ENCODE measurements around the gene S100PBP. TPM values are rescaled to one million over a fixed set of nuclear protein-coding genes. Genes with fewer than 3 reads are reported as not detected.
A peak's percentile ranks its signal among the peaks of the same experiment; 100 is the strongest.
"Not testable (repeated sequence)": the region's sequence is repeated elsewhere in the genome, so short reads cannot be mapped to it uniquely, and the experiment has no call there.

Gene S100PBP
- total and polyA plus RNA-seq, 4 donors = 30.2 to 54.9 (median 48.4) TPM

DNA sequence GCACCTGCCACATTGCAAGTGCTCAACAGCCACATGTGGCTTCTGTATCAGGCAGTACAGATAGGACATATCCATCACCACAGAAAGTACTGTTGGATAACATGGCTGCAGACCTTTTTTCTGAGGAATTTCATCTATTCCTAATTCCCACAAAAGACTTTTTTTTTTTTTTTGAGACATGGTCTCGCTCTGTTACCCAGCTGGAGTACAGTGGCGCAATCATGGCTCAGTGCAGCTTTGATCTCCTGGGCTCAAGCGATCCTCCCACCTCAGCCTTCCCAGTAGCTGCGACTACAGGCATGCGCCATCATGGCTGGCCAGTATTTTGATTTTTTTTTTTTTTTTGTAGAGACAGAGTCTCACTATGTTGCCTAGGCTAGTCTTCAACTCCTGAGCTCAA lies 33.6 kb upstream of the S100PBP start:
- 96% methylated on average over 3 of the region's 5 CpGs for WGBS (ENCODE audit: insufficient coverage)
- DNase-seq (ENCODE audit: low read depth in 4 of 6, low spot score in 6 of 6) = no peak
- Histone ChIP-seq H3K4me1 (ENCODE audit: control insufficient read depth, insufficient read depth, low read length) (no peaks in the 10 kb centered on the region), H3K27ac (ENCODE audit: low read depth, low read length) (no peak overlapping the region), H3K27me3 (ENCODE audit: control insufficient read depth, insufficient read depth, low read length) (no peaks in the 10 kb centered on the region), H3K4me3 (ENCODE audit: low read depth, low read length) (no peak overlapping the region), H3K9me3 (ENCODE audit: control insufficient read depth, insufficient read depth, low read length) (no peaks in the 10 kb centered on the region), H3K36me3 (ENCODE audit: control insufficient read depth, insufficient read depth, low read length) (peaks cover 70% of the 10 kb centered on the region)

DNA sequence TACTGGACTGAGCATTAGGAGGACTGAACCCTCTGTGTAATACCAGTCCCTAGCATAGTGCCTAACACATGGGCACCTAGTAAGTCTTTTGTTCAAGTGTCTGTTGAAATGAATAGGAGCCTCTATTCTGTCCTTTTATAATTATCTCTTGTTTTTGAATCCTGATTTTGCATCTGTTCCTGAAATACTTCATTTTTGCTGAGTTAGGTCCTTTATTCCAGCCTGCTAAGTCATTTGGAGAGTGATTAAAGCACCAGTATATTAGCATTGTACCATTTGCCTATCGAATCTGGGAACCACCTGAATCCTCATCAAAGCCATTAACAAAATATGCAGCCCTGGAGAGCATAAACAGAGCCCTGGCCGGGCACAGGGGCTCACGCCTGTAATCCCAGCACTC lies 32.6 kb upstream of the S100PBP start:
- no peak for DNase-seq (ENCODE audit: low read depth in 4 of 6, low spot score in 6 of 6)
- no peak overlapping the region for H3K27ac ChIP-seq (ENCODE audit: low read depth, low read length)
- peaks cover 63% of the 10 kb centered on the region for H3K36me3 ChIP-seq (ENCODE audit: control insufficient read depth, insufficient read depth, low read length)
- H3K4me1 ChIP-seq (ENCODE audit: control insufficient read depth, insufficient read depth, low read length) = no peaks in the 10 kb centered on the region
- H3K4me3 ChIP-seq (ENCODE audit: low read depth, low read length) = no peak overlapping the region
- 95% methylated on average over 2 of the region's 3 CpGs for WGBS (ENCODE audit: insufficient coverage)
- H3K9me3 ChIP-seq (ENCODE audit: control insufficient read depth, insufficient read depth, low read length) = no peaks in the 10 kb centered on the region
- no peaks in the 10 kb centered on the region for H3K27me3 ChIP-seq (ENCODE audit: control insufficient read depth, insufficient read depth, low read length)

DNA sequence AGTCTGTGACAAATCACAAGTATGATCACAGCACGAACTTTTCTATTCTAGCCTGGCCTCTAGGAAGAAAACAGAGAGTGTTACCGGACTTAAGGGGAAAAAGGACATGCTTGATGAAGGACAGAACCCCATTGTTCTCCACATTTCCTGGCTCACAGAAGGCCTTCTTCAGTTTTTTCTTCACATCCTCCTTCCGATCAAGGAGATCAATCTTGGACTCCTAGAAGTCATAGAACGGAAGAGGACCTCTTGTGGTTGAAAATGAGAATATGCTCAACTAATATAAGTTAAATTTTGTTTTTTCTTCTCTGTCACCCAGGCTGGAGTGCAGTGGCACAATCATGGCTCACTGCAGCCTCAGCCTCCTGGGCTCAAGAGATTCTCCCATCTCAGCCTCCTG lies 30.6 kb upstream of the S100PBP start:
- Histone ChIP-seq H3K4me1 (ENCODE audit: control insufficient read depth, insufficient read depth, low read length) (no peaks in the 10 kb centered on the region), H3K27me3 (ENCODE audit: control insufficient read depth, insufficient read depth, low read length) (no peaks in the 10 kb centered on the region), H3K27ac (ENCODE audit: low read depth, low read length) (no peak overlapping the region), H3K9me3 (ENCODE audit: control insufficient read depth, insufficient read depth, low read length) (no peaks in the 10 kb centered on the region), H3K36me3 (ENCODE audit: control insufficient read depth, insufficient read depth, low read length) (peaks cover 49% of the 10 kb centered on the region), H3K4me3 (ENCODE audit: low read depth, low read length) (no peak overlapping the region)
- DNase-seq (ENCODE audit: low read depth in 4 of 6, low spot score in 6 of 6) = peak in 2 of 6 donors; percentile 43 to 70
- WGBS (ENCODE audit: insufficient coverage) = no CpG with 5 or more reads among the region's 4 CpGs

DNA sequence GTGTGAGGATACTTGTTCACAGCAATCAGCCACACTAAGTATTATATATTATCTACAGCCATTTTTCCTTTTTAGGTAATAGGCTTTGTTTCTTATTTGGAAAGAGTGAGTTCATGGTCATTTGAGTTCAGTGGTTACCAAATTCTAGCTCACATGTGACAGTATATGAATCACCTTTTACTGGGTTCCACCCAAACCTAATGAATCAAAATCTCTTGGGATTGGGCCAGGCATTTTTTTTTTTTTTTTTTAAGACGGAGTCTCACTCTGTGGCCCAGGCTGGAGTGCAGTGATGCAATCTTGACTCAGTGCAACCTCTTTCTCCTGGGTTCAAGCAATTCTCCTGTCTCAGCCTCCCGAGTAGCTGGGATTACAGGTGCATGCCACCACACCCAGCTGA lies 28.1 kb upstream of the S100PBP start:
- not testable (repeated sequence) for H3K9me3 ChIP-seq (ENCODE audit: control insufficient read depth, insufficient read depth, low read length); DNase-seq (ENCODE audit: low read depth in 4 of 6, low spot score in 6 of 6); H3K4me3 ChIP-seq (ENCODE audit: low read depth, low read length); H3K27ac ChIP-seq (ENCODE audit: low read depth, low read length); H3K27me3 ChIP-seq (ENCODE audit: control insufficient read depth, insufficient read depth, low read length); H3K4me1 ChIP-seq (ENCODE audit: control insufficient read depth, insufficient read depth, low read length)
- WGBS (ENCODE audit: insufficient coverage) = no CpG with 5 or more reads among the region's 2 CpGs
- H3K36me3 ChIP-seq (ENCODE audit: control insufficient read depth, insufficient read depth, low read length) = peaks cover 38% of the 10 kb centered on the region

DNA sequence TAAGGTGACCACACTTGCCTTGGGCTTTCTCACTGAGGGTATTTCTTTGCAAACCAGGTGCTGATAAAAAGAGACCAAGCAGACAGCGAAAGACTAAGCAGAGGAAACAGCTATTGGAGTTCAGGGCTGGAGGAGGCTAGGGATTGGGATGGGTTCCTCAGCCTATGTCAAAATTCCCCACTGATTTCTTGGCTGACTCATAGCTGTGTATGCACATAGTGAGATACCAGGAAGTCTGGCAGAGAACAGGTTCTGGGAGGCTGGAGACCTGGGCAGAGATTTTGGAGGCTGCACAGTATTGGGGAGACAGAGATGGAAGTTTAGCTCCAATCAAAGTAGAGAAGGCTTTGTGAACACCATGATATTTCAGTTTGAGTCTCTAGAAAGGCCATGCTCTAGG lies 25.6 kb upstream of the S100PBP start:
- no peaks in the 10 kb centered on the region for H3K9me3 ChIP-seq (ENCODE audit: control insufficient read depth, insufficient read depth, low read length)
- no peak for DNase-seq (ENCODE audit: low read depth in 4 of 6, low spot score in 6 of 6)
- H3K27ac ChIP-seq (ENCODE audit: low read depth, low read length) = no peak overlapping the region
- no peaks in the 10 kb centered on the region for H3K4me1 ChIP-seq (ENCODE audit: control insufficient read depth, insufficient read depth, low read length)
- 100% methylated on average over 1 of the region's 1 CpG for WGBS (ENCODE audit: insufficient coverage)
- H3K36me3 ChIP-seq (ENCODE audit: control insufficient read depth, insufficient read depth, low read length) = peaks cover 45% of the 10 kb centered on the region
- no peak overlapping the region for H3K4me3 ChIP-seq (ENCODE audit: low read depth, low read length)
- no peaks in the 10 kb centered on the region for H3K27me3 ChIP-seq (ENCODE audit: control insufficient read depth, insufficient read depth, low read length)

DNA sequence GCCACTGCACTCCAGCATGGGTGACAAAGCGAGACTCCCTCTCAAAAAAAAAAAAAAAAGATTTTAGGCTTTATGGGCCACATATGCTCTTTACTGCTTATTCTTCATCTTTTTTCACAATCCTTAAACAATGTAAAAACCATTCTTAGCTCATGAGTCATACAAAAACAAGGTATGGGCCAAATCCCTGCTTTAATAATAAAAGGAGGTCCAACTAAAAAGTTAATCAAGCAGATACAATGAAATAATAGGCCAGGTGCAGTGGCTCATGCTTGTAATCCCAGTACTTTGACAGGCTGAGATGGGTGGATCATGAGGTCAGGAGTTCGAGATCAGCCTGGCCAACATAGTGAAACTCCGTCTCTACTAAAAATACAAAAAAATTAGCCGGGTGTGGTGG lies 21.7 kb upstream of the S100PBP start:
- H3K36me3 ChIP-seq (ENCODE audit: control insufficient read depth, insufficient read depth, low read length) = peaks cover 45% of the 10 kb centered on the region
- not testable (repeated sequence) for H3K4me1 ChIP-seq (ENCODE audit: control insufficient read depth, insufficient read depth, low read length); H3K27ac ChIP-seq (ENCODE audit: low read depth, low read length); H3K27me3 ChIP-seq (ENCODE audit: control insufficient read depth, insufficient read depth, low read length); DNase-seq (ENCODE audit: low read depth in 4 of 6, low spot score in 6 of 6); H3K9me3 ChIP-seq (ENCODE audit: control insufficient read depth, insufficient read depth, low read length); H3K4me3 ChIP-seq (ENCODE audit: low read depth, low read length)
- WGBS (ENCODE audit: insufficient coverage) = no CpG with 5 or more reads among the region's 4 CpGs

DNA sequence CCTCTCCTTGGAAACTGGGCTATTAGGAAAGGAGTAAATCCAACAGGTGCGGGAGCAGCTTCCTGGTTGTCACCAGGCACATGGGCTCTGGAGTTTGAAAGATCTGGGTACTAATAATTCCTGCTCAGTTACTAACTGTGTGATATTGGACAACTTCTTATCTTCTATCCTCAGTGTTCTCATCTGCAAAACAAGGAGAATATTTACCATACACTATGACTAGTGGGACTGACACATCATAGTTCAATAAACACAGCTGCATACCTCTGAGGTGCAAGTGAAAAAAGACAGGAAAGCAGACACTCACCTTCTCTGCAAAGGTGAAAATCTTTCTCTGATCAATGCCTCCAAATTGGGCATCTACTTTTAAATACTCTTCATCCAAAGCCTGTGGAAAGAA lies 20.0 kb upstream of the S100PBP start:
- Histone ChIP-seq H3K27me3 (ENCODE audit: control insufficient read depth, insufficient read depth, low read length) (no peaks in the 10 kb centered on the region), H3K27ac (ENCODE audit: low read depth, low read length) (no peak overlapping the region), H3K36me3 (ENCODE audit: control insufficient read depth, insufficient read depth, low read length) (peaks cover 42% of the 10 kb centered on the region), H3K4me3 (ENCODE audit: low read depth, low read length) (no peak overlapping the region), H3K4me1 (ENCODE audit: control insufficient read depth, insufficient read depth, low read length) (no peaks in the 10 kb centered on the region), H3K9me3 (ENCODE audit: control insufficient read depth, insufficient read depth, low read length) (no peaks in the 10 kb centered on the region)
- DNase-seq (ENCODE audit: low read depth in 4 of 6, low spot score in 6 of 6) = no peak
- no CpG with 5 or more reads among the region's 1 CpG for WGBS (ENCODE audit: insufficient coverage)

DNA sequence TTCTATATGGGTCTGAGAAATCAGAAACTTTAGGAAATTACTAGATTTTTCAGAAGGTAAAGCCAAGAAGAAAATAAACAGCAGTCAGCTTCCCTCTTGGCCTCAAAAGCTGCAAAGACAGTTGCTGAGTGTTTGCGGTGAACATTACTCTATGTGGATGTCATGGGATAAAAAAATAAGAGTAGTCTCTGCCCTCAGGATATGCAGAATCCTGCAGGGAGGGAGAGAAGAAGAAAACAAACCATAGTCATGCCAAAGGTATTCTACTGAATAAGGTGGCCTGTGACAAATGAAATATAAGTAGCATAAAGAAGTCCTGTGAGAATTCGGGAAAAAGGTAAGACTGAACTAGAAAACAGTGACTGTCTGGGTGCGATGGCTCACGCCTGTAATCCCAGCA lies 19.3 kb upstream of the S100PBP start:
- Histone ChIP-seq H3K4me3 (ENCODE audit: low read depth, low read length) (no peak overlapping the region), H3K27me3 (ENCODE audit: control insufficient read depth, insufficient read depth, low read length) (no peaks in the 10 kb centered on the region), H3K9me3 (ENCODE audit: control insufficient read depth, insufficient read depth, low read length) (no peaks in the 10 kb centered on the region), H3K36me3 (ENCODE audit: control insufficient read depth, insufficient read depth, low read length) (peaks cover 49% of the 10 kb centered on the region), H3K4me1 (ENCODE audit: control insufficient read depth, insufficient read depth, low read length) (no peaks in the 10 kb centered on the region), H3K27ac (ENCODE audit: low read depth, low read length) (no peak overlapping the region)
- 100% methylated on average over 2 of the region's 4 CpGs for WGBS (ENCODE audit: insufficient coverage)
- DNase-seq (ENCODE audit: low read depth in 4 of 6, low spot score in 6 of 6) = no peak

DNA sequence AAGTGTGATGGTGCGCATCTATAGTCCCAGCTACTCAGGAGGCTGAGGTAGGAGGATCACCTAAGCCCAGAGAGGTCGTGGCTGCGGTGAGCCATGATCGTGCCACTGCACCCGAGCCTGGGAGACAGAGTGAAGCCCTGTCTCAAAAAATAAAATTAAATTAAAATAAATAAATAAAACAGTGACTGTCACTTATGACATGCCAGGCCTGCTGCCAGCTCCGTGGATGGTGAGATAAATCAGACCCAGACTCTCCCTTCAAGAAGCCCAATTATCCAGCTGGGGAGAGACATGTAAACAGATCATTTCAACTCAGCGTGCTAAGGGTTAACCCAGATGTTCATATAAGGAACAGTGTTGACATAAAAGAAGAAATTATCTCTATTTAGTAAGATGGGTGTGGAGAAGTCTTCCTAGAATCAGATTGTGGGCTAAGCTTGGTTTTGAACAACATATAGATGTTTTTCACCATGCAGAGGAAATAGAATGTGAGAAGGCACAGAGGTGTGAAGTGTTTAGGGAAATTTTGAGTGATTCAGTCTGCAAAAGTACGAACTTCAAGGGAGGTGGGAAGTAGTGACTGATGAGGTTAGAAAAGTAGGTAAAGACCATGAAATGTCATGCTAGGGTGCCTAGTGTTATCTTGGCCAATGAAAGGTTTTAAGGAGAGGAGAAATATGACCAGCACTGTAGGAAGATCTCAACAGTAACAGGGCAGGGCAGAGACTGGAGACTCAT lies 18.6 kb upstream of the S100PBP start:
- Histone ChIP-seq H3K4me3 (ENCODE audit: low read depth, low read length) (no peak overlapping the region), H3K36me3 (ENCODE audit: control insufficient read depth, insufficient read depth, low read length) (peaks cover 46% of the 10 kb centered on the region), H3K4me1 (ENCODE audit: control insufficient read depth, insufficient read depth, low read length) (no peaks in the 10 kb centered on the region), H3K9me3 (ENCODE audit: control insufficient read depth, insufficient read depth, low read length) (no peaks in the 10 kb centered on the region), H3K27ac (ENCODE audit: low read depth, low read length) (no peak overlapping the region), H3K27me3 (ENCODE audit: control insufficient read depth, insufficient read depth, low read length) (no peaks in the 10 kb centered on the region)
- DNase-seq (ENCODE audit: low read depth in 4 of 6, low spot score in 6 of 6) = no peak
- 75% methylated on average over 1 of the region's 8 CpGs for WGBS (ENCODE audit: insufficient coverage)

DNA sequence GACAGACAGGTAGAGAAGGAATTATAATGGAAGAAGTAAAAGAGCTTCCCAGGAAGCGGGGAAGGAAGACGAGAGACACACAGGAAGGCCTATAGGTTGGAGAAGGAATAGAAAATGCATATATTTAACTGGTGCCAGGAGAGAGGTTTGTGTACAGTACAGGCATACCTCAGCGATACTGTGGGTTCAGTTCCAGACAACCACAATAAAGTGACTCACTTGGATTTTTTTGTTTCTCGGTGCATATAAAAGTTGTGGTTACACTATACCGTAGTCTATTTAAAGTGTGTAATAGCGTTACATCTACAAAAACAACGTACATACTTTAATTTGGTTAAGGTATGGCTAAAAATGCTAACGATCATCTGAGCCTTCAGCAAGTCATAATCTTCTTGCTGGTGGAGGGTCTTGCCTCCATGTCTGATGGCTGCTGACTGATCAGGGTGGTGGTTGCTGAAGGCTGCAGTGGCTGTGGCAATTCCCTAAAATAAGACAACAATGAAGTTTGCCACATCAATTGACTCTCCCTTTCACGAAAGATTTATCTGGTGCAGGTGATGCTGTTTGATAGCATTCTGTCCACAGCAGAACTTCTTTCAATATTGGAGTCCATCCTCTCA lies 16.2 kb upstream of the S100PBP start:
- no peak for DNase-seq (ENCODE audit: low read depth in 4 of 6, low spot score in 6 of 6)
- Histone ChIP-seq H3K27me3 (ENCODE audit: control insufficient read depth, insufficient read depth, low read length) (no peaks in the 10 kb centered on the region), H3K27ac (ENCODE audit: low read depth, low read length) (no peak overlapping the region), H3K4me1 (ENCODE audit: control insufficient read depth, insufficient read depth, low read length) (no peaks in the 10 kb centered on the region), H3K4me3 (ENCODE audit: low read depth, low read length) (no peak overlapping the region), H3K9me3 (ENCODE audit: control insufficient read depth, insufficient read depth, low read length) (no peaks in the 10 kb centered on the region), H3K36me3 (ENCODE audit: control insufficient read depth, insufficient read depth, low read length) (peaks cover 38% of the 10 kb centered on the region)
- 96% methylated on average over 3 of the region's 9 CpGs for WGBS (ENCODE audit: insufficient coverage)
